Measurements from ENCODE around the gene QPCT. TPM values are rescaled to one million over a fixed set of nuclear protein-coding genes. Genes with fewer than 3 reads are reported as not detected.

Gene QPCT
- total RNA-seq, 1 donor from 2014 or later, result 52.3 TPM

GRCh38 chr2:37356299-37356698 is 11.9 kb downstream of the QPCT start:
- DNase-seq (ENCODE audit: low read depth), result no peak
- TF ChIP-seq CTCF (conservative IDR thresholded peaks at IDR 0.05; ENCODE audit: low read depth, low read length), result no peak
- no peak overlapping the region for H3K4me3 ChIP-seq (ENCODE audit: low read depth, low read length)

- no peak for DNase-seq (ENCODE audit: low read depth)
- no peak overlapping the region for H3K4me3 ChIP-seq (ENCODE audit: low read depth, low read length)
- no peak for TF ChIP-seq CTCF (conservative IDR thresholded peaks at IDR 0.05; ENCODE audit: low read depth, low read length)
Measured at GRCh38 chr2:37357069-37357468, 12.6 kb downstream of the QPCT start.

GRCh38 chr2:37357530-37357929 is 13.1 kb downstream of the QPCT start:
- TF ChIP-seq CTCF (conservative IDR thresholded peaks at IDR 0.05; ENCODE audit: low read depth, low read length), result no peak
- H3K4me3 ChIP-seq (ENCODE audit: low read depth, low read length), result no peak overlapping the region
- no peak for DNase-seq (ENCODE audit: low read depth)

GRCh38 chr2:37358466-37358865 is 14.0 kb downstream of the QPCT start:
- no peak for TF ChIP-seq CTCF (conservative IDR thresholded peaks at IDR 0.05; ENCODE audit: low read depth, low read length)
- no peak overlapping the region for H3K4me3 ChIP-seq (ENCODE audit: low read depth, low read length)
- DNase-seq (ENCODE audit: low read depth), result no peak

- DNase-seq (ENCODE audit: low read depth), result no peak
- no peak for TF ChIP-seq CTCF (conservative IDR thresholded peaks at IDR 0.05; ENCODE audit: low read depth, low read length)
- H3K4me3 ChIP-seq (ENCODE audit: low read depth, low read length), result no peak overlapping the region
Measured at GRCh38 chr2:37361216-37361815, 16.9 kb downstream of the QPCT start.

- H3K4me3 ChIP-seq (ENCODE audit: low read depth, low read length), result no peak overlapping the region
- TF ChIP-seq CTCF (conservative IDR thresholded peaks at IDR 0.05; ENCODE audit: low read depth, low read length), result no peak
- DNase-seq (ENCODE audit: low read depth), result no peak
Measured at GRCh38 chr2:37361994-37362698, 17.7 kb downstream of the QPCT start.

- no peak overlapping the region for H3K4me3 ChIP-seq (ENCODE audit: low read depth, low read length)
- DNase-seq (ENCODE audit: low read depth), result no peak
- no peak for TF ChIP-seq CTCF (conservative IDR thresholded peaks at IDR 0.05; ENCODE audit: low read depth, low read length)
Measured at GRCh38 chr2:37364351-37364750, 19.9 kb downstream of the QPCT start.

All from epithelial cell of proximal tubule (primary cell).